Dendritic cell treated with granulocyte-macrophage colony-stimulating factor and Interleukin-4, amounts not matched to agents 40 ng/mL and 50 ng/mL, for 4 days (primary cell): ENCODE results near the gene SDSL.

ENCODE experiments used
- H3K27ac Mint-ChIP-seq: one replicate; pipeline ENCODE4 v1.8.0; 2022; ENCODE audit warnings: mild to moderate bottlenecking, mixed read lengths
- H3K27me3 Mint-ChIP-seq: one replicate; pipeline ENCODE4 v1.8.0; 2022; ENCODE audit warnings: mild to moderate bottlenecking, mixed read lengths
- H3K36me3 Mint-ChIP-seq: one replicate; pipeline ENCODE4 v1.8.0; 2022; ENCODE audit warnings: low read depth, mixed read lengths
- H3K4me1 Mint-ChIP-seq: one replicate; pipeline ENCODE4 v1.8.0; 2022; ENCODE audit warnings: low read depth, mixed read lengths
- H3K4me3 Mint-ChIP-seq: one replicate; pipeline ENCODE4 v1.8.0; 2022; ENCODE audit warnings: mild to moderate bottlenecking, moderate library complexity, mixed read lengths
- H3K9me3 Mint-ChIP-seq: one replicate; pipeline ENCODE4 v1.8.0; 2022; ENCODE audit warnings: mixed read lengths
- intact Hi-C: fragments of 100-400 bp; cut with micrococcal nuclease; formaldehyde crosslinking; loops from one replicate; pipeline ENCODE4 v1.15.0; 2022

The SDSL gene

DNA sequence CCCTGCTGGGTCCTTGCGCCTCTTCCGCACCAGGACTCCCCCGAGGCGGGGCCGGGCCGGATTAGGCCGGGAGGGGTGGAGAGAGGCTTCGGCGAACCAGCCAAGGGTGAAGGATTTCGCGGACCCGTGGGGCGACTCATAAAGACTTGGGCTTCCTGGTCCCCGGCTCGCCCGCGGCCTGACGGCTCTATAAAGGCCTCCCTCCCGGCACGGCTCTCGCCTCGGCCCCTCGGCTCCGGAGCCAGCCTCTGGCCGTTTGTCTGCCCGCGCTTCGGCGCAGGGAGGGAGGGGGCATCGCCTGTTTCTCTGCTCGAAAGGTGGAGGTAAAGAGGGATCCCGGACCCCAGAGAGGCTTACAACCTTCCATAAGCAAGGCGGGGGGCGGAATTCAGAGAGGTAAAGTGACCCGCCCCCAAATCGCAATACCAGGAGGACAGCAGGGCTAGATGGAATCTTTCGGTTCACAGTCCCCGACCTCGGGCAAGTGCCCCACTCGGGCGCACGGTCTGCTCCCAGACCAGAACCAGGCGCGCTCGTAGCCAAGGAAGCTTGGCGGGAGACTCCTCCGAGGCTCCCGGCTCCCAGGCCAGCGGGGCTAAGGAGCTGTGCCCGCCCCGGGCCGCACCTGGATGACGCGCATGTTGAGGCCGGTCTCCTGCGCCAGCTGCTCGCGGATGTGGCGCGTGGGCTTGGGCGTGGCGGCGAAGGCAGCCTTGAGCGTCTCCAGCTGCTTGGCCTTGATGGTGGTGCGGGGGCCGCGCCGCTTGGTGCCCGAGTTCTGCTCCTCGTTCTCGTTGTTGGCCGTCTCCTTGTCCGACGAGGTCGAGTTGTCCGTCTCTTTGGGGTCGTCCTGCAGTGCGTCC lies 45.6 kb downstream of the SDSL start:
- Mint-ChIP-seq H3K4me1 (peaks cover 23% of the 10 kb centered on the region), H3K9me3 (no peaks in the 10 kb centered on the region), H3K27ac (no peak overlapping the region), H3K4me3 (peak overlapping the region; percentile 61), H3K27me3 (peaks cover 98% of the 10 kb centered on the region), H3K36me3 (no peaks in the 10 kb centered on the region)
- intact Hi-C loops = no loop called here

DNA sequence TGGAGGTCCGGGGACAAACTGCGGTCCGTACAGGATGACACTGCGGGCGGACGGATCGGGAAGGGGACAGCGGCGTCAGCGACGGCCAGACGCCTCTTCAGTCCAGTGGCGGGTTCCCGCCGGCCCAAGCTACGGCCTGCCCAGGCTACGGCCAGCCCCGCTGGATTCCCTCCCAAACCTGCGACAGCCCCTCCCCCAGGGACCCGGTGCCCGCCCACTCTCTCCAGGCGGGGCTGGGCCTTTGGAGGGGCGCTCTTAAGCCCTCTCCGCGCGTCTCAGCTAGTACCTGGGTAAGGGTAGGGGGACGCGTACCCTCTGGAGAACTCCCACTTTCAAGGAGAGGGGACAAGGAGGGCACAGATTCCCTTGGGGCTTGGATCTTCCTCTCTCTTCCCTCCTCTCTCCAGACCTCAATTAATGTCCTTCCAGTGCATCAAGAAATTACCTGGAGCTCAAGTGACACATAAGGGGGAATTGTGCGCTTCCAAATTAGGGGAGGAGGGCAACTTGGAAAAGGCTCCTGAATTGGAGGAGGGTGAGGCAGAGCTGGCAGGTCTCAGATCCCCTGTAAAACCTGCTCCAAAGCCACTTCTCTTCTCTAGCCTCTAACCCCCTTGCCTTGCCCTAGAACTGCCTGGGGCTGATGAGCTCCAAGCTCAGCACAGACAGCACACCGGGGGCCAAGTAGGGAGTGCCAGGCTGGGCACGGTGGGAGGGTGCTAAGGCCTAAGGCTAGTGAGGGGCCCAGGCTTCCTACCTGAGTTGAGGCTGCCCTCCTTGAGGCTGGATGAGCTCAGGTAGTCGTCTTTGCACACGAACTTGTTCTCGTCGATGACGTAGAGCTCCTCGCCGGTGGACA lies 46.4 kb downstream of the SDSL start:
- intact Hi-C loops = no loop called here
- H3K9me3 Mint-ChIP-seq = no peaks in the 10 kb centered on the region
- H3K27ac Mint-ChIP-seq = no peak overlapping the region
- peaks cover 15% of the 10 kb centered on the region for H3K4me1 Mint-ChIP-seq
- peaks cover 98% of the 10 kb centered on the region for H3K27me3 Mint-ChIP-seq
- H3K4me3 Mint-ChIP-seq = no peak overlapping the region
- H3K36me3 Mint-ChIP-seq = no peaks in the 10 kb centered on the region

DNA sequence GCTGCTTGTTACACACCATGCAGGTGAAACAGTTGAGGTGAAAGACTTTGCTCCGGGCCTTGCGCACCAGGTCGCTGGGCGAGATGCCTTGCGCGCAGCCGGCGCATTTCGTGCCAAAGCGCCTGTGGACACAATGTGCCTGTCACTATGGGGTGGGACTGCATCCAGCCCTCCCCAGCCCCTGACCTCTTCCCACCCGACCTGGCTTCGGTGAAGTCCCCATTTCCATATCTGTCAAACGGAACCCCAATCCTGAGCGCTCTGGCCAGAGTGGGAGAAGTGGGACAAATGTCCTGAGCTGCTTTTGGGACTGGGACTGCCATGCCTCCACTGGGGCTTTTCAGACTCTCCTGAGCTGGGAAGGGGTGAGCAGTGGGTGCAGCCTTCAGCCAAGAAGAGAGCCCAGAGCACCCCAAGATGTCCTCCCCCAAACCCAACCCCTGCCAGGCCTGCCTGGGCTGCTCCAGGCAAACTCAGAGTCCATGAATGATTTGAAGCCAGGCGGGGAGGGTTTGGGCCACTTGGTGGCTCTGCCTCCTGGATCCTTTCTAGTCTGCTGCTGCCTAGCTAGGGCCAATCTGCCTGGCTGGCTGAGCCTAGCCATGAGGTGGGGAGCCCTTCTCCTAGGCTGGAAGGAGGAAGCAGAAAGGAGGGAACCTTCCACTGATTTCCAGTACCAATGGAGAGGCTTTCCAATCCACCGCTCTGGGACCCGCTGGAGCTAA lies 47.2 kb downstream of the SDSL start:
- no peak overlapping the region for H3K4me3 Mint-ChIP-seq
- H3K4me1 Mint-ChIP-seq = peaks cover 7% of the 10 kb centered on the region
- peaks cover 98% of the 10 kb centered on the region for H3K27me3 Mint-ChIP-seq
- intact Hi-C loops = no loop called here
- no peak overlapping the region for H3K27ac Mint-ChIP-seq
- H3K9me3 Mint-ChIP-seq = no peaks in the 10 kb centered on the region
- no peaks in the 10 kb centered on the region for H3K36me3 Mint-ChIP-seq

DNA sequence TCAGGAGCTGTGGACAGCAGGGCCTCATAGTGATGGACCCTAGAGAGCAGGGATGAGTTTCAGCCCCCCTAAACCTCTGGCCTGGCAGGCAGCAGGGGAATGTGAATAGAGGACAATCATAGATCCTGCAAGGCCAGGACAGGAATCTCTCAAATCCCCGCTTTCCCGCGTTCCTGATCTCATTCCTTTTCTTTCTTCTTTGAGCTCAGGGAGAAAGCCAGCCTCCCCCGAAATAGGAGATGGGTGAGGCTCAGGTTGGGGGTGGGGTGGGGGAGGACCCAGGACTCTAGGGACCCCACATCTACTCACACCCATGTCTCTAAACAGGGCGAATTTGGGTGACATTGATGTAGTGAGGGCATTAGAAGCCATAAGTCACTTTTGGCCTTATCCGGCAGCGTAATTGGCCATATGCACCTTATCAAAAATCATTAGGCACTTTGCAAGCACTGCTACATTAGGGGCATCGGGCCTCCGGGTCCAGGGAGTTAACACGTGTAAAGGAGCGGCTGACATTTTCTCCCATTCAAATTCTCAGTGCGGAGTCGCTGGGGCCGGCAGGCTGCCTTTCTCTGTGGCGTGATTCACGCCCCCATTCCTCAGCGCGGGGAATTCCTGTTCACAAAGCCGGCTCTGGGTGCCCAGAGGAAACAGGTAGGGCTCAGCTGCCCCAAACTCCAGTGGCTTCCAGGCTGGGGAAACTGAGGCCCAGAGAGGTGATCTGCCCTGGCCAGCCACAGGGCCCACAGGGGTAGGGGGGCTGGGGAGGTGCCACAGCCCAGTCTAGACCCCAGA lies 48.0 kb downstream of the SDSL start:
- Mint-ChIP-seq H3K36me3 (no peaks in the 10 kb centered on the region), H3K4me1 (peaks cover 5% of the 10 kb centered on the region), H3K9me3 (no peaks in the 10 kb centered on the region), H3K27ac (no peak overlapping the region), H3K27me3 (peaks cover 98% of the 10 kb centered on the region), H3K4me3 (no peak overlapping the region)
- intact Hi-C loops = no loop called here

DNA sequence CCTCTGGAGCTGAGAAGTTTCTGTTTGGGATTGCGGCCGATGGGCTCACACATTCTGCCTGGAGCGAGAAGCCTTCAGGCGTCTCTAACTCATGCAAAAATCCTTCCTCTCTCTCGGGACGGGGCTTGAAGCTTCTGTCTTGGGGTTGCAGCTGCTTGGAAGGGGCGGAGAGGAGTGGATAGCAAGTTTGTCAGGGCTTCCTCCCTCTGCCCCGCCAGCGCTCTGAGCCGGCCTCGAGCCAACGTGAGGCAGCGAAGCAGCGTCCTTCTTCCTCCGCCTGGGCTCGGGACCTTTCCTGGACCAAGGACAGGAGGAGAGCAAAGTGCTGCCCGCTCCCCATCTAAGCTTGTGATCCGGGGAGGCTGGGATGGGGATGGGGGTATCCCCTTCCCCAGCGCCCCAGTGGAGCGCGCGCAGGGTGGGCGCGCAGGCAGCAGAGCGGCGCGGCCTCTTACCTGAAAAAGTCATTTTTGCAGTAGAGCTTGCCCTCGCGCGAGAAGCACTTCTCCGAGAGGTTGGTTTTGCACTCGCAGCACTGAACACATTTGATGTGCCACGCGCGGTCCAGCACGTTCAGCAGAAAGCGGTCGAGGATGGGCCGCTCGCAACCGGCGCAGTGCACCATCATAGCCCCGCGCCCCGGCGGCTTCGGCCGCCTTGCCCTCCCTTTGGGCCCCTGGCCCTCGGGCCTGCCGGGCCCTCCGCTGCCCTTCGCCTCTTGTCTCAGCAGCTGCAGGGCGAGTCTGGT lies 48.9 kb downstream of the SDSL start:
- Mint-ChIP-seq H3K9me3 (no peaks in the 10 kb centered on the region), H3K4me3 (no peak overlapping the region), H3K27me3 (peaks cover 100% of the 10 kb centered on the region), H3K4me1 (peaks cover 5% of the 10 kb centered on the region), H3K27ac (no peak overlapping the region), H3K36me3 (no peaks in the 10 kb centered on the region)
- intact Hi-C loops = no loop called here

DNA sequence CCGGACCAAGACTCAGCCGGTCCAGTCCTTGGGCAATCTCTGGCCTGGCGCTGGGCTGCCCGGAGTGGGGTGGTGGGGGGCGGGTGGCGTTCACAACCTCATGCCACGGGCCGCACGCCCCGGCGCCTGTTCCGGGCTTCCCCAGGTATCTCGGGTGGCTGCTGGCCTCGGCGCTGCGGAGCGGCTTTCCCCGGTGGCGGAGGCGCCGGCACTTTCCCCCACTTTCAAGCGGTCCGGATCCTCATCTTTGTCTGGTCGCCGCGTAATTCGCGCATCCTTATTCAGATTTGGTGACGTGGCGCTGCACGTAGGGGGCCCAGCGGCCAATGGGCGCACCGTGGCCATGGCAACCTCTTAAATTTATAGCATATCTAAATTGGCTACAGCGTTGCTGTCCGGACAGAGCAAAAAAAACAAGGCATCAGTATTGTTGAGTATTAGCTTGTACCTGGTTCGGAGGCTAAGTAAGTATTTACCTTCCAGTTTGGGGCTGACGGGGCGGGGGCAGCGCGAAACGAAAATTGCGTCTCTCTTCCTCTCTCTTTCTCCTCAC lies 49.5 kb downstream of the SDSL start, which contains the start of gene LHX5:
Gene LHX5, minus strand, starts transcription at position 253 of the 553 bp plus-strand sequence. CDS start 373 bp downstream, outside the sequence.
- Mint-ChIP-seq H3K4me3 (no peak within 1 kb of the TSS), H3K27me3 (peaks cover 100% of the 10 kb centered on the region), H3K9me3 (no peaks in the 10 kb centered on the region), H3K4me1 (peaks cover 3% of the 10 kb centered on the region), H3K27ac (no peak within 1 kb of the TSS), H3K36me3 (no peaks in the 10 kb centered on the region)
- intact Hi-C loops = no loop called here

DNA sequence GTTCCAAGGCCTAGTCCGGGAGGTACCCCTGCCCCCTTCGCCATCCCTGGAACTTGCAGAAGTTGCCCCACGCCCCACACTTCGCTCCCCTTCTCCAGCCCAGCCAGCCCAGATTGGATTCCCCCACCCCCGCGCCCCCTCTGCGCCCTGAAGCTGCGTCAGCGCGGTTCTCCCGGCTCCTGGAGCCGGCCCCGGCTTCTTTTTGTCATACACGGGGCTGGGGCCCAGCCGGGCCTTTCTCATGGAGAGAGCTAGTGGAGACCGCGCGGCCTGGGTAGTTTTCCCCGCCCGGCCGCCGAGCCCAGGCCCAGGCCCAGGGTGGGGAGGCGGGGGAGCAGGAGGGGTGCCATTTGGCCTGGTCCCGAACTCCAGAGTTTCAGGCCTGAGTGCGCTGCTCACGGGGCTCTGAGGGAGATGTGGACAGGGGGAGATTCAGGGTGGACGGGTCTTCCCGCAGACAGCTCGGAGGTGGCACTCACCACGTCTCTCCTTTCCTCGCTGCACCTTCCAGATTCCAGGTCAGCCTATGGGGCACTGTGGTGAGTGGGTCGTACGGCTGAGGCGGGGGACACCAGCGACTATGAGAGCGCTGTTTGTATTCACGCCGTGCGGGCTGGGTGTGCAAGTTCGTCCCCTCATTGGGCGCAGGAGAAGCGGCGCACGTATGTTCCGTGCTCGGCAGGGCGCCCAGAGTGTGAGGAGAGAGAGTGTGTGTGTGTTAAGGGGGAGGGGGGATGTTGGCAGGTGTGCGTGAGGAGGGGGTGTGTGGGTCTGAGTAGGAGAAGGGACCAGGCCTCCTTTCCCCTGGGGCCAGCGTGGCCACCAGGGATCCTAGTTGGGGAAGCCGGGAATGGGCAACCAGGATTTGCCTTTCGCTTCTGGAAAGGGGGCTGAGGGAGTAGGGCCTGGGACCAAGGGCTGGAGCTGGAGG lies 50.3 kb downstream of the SDSL start:
- Mint-ChIP-seq H3K27ac (no peak overlapping the region), H3K9me3 (no peaks in the 10 kb centered on the region)
- intact Hi-C loops = no loop called here

DNA sequence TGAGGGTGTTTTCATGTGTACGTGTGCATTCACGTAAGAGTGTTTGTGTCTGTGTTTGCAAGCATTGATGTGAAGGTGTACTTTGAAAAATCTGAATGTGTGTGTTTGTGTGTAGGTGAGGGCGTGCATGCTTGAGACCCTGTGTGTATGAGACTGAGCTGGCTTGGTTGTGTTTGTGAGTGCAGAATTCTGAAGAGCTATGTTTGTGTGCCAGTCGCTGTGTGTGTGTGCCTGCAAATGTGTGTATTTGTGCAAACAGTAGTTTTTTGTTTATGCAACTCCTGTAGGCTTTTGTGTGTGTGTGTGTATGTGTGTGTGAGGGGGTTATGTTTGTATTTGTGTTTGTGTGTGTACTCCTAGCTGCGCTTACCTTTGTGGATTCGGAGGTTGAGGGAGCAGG lies 51.2 kb downstream of the SDSL start:
- H3K27me3 Mint-ChIP-seq = peaks cover 97% of the 10 kb centered on the region
- intact Hi-C loops = no loop called here
- no peaks in the 10 kb centered on the region for H3K4me1 Mint-ChIP-seq
- no peak overlapping the region for H3K27ac Mint-ChIP-seq
- H3K9me3 Mint-ChIP-seq = no peaks in the 10 kb centered on the region
- no peaks in the 10 kb centered on the region for H3K36me3 Mint-ChIP-seq
- no peak overlapping the region for H3K4me3 Mint-ChIP-seq

More for the DNA sequence above, 50.3 kb downstream of the SDSL start:
- no peaks in the 10 kb centered on the region for H3K36me3 Mint-ChIP-seq
- H3K4me1 Mint-ChIP-seq = no peaks in the 10 kb centered on the region
- peaks cover 97% of the 10 kb centered on the region for H3K27me3 Mint-ChIP-seq
- no peak overlapping the region for H3K4me3 Mint-ChIP-seq

DNA sequence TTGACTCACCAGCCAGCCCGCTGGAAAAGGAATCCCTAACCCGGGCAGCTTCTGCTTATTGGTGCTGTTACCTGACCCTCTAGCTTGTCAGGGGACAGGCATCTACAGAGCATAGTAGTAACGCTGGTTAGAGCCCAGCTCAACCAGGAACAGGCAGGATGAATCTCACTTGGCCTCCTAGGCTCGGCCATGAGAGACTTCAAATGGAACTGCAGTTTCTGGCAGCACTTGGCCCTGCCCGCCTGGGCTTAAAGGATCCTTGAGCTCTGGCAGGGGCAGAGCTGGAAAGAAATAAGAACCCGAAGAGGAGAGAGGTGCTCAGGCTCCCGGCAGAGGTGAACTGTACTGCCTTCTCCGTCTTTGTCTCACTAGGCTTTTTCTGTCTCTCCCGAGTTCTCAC lies 51.8 kb downstream of the SDSL start:
- intact Hi-C loops = no loop called here
- Mint-ChIP-seq H3K36me3 (no peaks in the 10 kb centered on the region), H3K27me3 (peaks cover 96% of the 10 kb centered on the region), H3K4me1 (peaks cover under 1% of the 10 kb centered on the region), H3K27ac (no peak overlapping the region), H3K9me3 (no peaks in the 10 kb centered on the region), H3K4me3 (no peak overlapping the region)

DNA sequence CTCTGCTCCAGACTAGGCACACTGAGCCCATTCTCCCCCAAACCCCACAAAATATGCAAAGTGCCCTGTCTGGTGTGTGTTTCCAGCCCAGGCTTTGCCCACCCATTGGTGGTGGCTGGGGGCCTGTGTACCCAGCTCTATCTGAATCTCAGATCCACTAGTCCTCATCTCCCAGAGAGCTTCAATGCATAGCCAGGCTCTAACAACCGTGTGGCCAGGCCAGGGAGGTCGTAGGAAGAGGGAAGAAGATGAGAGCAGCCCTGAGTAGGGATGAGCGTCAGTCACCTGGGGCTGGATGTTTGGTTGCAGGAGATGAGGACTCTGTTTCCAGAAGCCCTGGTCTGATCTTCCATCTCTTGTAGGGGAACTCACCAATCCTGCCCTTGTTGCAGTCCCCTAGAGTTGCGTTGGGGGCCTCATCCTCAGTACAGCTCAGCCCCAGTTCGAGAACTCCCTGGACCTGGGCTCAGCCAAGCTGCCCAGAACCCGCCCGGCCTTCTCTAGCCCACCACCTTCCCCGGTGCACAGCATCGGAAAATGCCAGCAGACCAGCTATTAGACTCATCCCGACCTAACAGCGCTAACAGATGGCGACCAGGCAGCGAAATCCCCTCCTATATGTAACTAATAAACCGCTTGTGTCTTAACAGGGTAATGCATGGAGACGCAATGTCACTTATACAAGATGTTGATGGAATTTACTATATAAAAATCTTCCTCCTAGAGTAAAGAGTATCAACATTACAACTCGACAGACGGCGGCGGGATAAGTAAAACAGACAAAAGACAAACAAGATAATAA lies 52.7 kb downstream of the SDSL start:
- peaks cover 96% of the 10 kb centered on the region for H3K27me3 Mint-ChIP-seq
- no peak overlapping the region for H3K4me3 Mint-ChIP-seq
- no peaks in the 10 kb centered on the region for H3K9me3 Mint-ChIP-seq
- no peak overlapping the region for H3K27ac Mint-ChIP-seq
- intact Hi-C loops = no loop called here
- H3K4me1 Mint-ChIP-seq = peaks cover 9% of the 10 kb centered on the region
- no peaks in the 10 kb centered on the region for H3K36me3 Mint-ChIP-seq

DNA sequence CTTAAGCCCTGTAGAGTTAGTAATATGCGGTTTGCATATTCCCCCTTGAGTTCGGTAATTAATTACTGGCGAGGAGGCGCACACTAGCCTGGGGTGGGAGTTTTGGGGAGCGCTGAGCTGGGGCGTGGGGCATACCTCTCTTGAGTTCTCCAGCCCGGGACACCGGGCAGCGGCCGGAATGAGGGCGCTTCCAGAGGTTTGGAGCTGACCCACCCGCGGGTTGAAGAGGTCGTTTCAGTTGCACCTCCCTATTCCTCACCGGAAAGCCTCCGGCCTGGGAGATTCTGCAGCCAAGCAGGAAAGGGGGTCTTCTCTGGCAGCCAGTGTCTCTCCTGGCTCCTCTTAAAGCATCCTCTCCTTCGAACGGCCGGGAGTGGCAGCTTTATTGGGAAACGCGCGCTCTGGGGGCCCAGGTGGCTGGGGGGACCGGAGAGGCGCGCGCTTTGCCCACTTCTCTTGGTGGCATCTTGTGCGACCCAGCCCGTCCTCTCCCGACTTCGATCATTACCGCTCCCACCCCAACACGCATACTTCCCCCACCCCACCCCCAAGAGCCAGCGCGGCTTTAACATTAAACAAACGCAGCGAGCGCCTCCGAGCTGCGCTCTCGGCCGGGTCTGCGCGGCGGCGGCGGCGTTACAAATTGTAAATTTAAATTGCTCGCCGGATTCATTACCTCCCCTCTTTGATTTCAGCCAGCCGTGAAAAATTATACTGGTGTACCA lies 53.4 kb downstream of the SDSL start:
- Mint-ChIP-seq H3K27ac (no peak overlapping the region), H3K4me1 (peaks cover 14% of the 10 kb centered on the region), H3K36me3 (no peaks in the 10 kb centered on the region), H3K4me3 (no peak overlapping the region), H3K27me3 (peaks cover 96% of the 10 kb centered on the region), H3K9me3 (no peaks in the 10 kb centered on the region)
- intact Hi-C loops = no loop called here
